ENCODE results near the gene ENTHD1. TPM values are rescaled to one million over a fixed set of nuclear protein-coding genes. Genes with fewer than 3 reads are reported as not detected.

The ENTHD1 gene
- total RNA-seq, 1 experiment from 2014 or later, result not detected

DNA sequence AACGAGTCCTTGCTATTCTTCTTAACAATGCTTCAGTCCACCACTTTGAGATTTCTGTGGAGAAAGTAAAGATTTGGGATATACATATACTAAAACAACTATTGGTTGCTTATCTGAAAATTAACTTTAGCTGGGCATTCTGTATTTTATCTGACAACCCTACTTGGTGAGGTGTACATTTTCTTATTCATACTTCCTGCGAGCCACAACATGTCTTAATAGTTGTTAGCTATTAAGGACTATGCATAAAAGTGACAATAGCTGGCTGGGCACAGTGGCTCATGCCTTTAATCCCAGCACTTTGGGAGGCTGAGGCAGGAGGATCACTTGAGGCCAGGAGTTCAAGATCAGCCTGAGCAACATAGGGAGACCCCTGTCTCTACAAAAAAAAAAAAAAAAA lies 38.6 kb upstream of the ENTHD1 start:
- H3K4me1 Mint-ChIP-seq, result peaks cover 37 to 44% of the 10 kb centered on the region in 2 experiments
- no peak overlapping the region for H4K5ac ChIP-seq (ENCODE audit: insufficient read length, low read depth, low read length)
- no CpG with 5 or more reads among the region's 2 CpGs for WGBS (ENCODE audit: extremely low coverage, insufficient read length, low lambda C conversion rate)

More for the DNA sequence above, 38.6 kb upstream of the ENTHD1 start:
- Histone ChIP-seq H3K23ac (ENCODE audit: insufficient read length, low read depth, low read length) (no peak overlapping the region), H3K27me3 (ENCODE audit: insufficient read depth, low read length) (no peaks in the 10 kb centered on the region), H3K56ac (ENCODE audit: insufficient read length, low read depth, low read length) (no peak overlapping the region), H3K79me2 (ENCODE audit: insufficient read depth, low read length) (no peaks in the 10 kb centered on the region), H2AK5ac (ENCODE audit: insufficient read length, low read length) (no peak overlapping the region), H2BK20ac (ENCODE audit: low read depth, low read length, poor library complexity, severe bottlenecking) (no peak overlapping the region), H3K27ac (ENCODE audit: insufficient read length, low read depth, low read length) (no peak overlapping the region), H2BK120ac (ENCODE audit: low read depth, low read length, poor library complexity, severe bottlenecking) (no peak overlapping the region), H4K20me1 (ENCODE audit: control insufficient read depth, insufficient read depth, insufficient read length) (no peaks in the 10 kb centered on the region), H4K8ac (replicated peaks; ENCODE audit: insufficient read length, low read depth, low read length) (no peak overlapping the region), H2BK5ac (ENCODE audit: insufficient read length, low read length) (no peak overlapping the region), H2BK15ac (ENCODE audit: low read depth, low read length) (no peak overlapping the region), H3K18ac (ENCODE audit: insufficient read length, low read depth, low read length) (no peak overlapping the region), H3K9me3 (ENCODE audit: control insufficient read depth, low read depth, low read length) (no peaks in the 10 kb centered on the region), H3K4ac (ENCODE audit: low read depth, low read length) (no peak overlapping the region), H3K79me1 (ENCODE audit: insufficient read depth, low read depth, low read length, poor library complexity, severe bottlenecking) (no peaks in the 10 kb centered on the region), H3T11ph (ENCODE audit: low read length) (no peak overlapping the region), H2AFZ (ENCODE audit: low read length) (no peak overlapping the region), H4K91ac (ENCODE audit: insufficient read length, low read depth, low read length) (no peak overlapping the region), H3K9ac (ENCODE audit: extremely low read depth, insufficient read length, low read length) (no peak overlapping the region), H3K23me2 (ENCODE audit: insufficient read length, low read depth, low read length, poor library complexity, severe bottlenecking) (no peaks in the 10 kb centered on the region), H2BK12ac (ENCODE audit: insufficient read length, low read depth, low read length) (no peak overlapping the region), H3K4me2 (ENCODE audit: insufficient read depth, insufficient read length, low read length) (no peak overlapping the region), H3K4me1 (ENCODE audit: insufficient read depth, low read length) (no peaks in the 10 kb centered on the region; the same call in 1 of the 2 replicates), H3K14ac (ENCODE audit: insufficient read depth, low read length) (no peak overlapping the region)
- Mint-ChIP-seq H3K9me3 (no peaks in the 10 kb centered on the region), H3K36me3 (ENCODE audit: insufficient read depth in 1 of 3, low read depth in 3 of 3) (no peaks in the 10 kb centered on the region), H3K27ac (no peak overlapping the region), H3K27me3 (ENCODE audit: low read depth) (no peaks in the 10 kb centered on the region), H3K4me3 (no peak overlapping the region)
- TF ChIP-seq, protein P1, sequence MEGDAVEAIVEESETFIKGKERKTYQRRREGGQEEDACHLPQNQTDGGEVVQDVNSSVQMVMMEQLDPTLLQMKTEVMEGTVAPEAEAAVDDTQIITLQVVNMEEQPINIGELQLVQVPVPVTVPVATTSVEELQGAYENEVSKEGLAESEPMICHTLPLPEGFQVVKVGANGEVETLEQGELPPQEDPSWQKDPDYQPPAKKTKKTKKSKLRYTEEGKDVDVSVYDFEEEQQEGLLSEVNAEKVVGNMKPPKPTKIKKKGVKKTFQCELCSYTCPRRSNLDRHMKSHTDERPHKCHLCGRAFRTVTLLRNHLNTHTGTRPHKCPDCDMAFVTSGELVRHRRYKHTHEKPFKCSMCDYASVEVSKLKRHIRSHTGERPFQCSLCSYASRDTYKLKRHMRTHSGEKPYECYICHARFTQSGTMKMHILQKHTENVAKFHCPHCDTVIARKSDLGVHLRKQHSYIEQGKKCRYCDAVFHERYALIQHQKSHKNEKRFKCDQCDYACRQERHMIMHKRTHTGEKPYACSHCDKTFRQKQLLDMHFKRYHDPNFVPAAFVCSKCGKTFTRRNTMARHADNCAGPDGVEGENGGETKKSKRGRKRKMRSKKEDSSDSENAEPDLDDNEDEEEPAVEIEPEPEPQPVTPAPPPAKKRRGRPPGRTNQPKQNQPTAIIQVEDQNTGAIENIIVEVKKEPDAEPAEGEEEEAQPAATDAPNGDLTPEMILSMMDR (conservative IDR thresholded peaks at IDR 0.05), result no peak
- no peak for DNase-seq
